Activated CD4-positive, CD25-positive, alpha-beta regulatory T cell treated with anti-CD3 and anti-CD28 coated beads, Interleukin-2, amount 50 U/mL, for 24 hours (primary cell): ENCODE measurements around the gene BICRA.
A peak's percentile ranks its signal among the peaks of the same experiment; 100 is the strongest.
"Not testable (repeated sequence)": the region's sequence is repeated elsewhere in the genome, so short reads cannot be mapped to it uniquely, and the experiment has no call there.

Experiments
- ATAC-seq, 2 donors: fragments of 150-1000 bp; cut with Tn5 transposase; one replicate each; pipeline ENCODE4 v1.10.0; 2021; ENCODE audit warnings: mild to moderate bottlenecking in 1 of 2, moderate library complexity in 1 of 2

Gene BICRA

DNA sequence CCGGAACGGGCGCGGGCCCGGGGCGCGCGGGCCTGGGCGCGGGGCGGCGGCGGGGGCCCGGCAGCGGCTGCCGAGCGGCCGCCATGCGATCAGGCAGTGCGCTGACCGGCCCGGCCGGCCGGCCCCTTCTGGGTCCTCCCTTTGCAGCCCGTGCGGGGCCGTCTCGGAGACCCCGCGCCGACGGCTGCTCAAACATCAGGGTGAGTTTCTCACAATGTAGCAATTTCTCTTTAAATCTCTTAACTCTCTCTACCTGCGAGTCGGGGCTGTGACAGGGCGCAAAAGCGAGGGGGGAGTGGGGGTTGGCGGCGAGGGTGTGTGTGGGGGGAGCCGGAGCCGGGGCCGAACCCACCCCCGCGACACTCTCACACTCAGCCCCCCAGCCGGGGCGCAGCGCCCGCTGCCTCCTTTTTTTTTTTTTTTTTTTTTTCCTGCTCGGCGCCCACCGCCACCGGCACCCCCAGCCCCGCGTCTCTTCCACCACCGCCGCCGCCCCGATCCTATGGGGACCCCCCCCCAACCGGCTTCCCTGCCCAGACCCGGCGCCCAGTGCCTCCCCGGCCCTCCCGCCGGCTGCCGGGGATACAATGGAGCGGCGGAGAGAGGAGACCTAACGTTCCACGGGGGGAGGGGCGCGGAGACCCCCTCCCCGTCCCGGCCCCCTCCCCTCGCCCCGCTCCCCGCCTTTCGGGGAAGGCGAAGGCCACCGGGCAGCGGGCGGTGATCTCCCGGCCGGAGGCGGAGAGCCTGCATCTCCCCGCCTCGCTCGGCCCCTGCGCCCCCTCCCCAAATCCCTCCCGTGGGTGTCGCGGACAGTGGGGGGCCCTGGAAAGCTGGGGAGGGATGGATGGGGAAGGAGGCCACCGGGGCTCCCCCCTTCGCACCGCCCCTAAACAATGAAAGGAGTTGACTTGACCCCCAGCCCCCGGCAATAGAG lies at the start of gene BICRA:
Gene BICRA, plus strand, starts transcription at position 166 of the 937 bp plus-strand sequence. CDS start 64,441 bp downstream, outside the sequence.
- ATAC-seq: peak; percentile 71 to 75

DNA sequence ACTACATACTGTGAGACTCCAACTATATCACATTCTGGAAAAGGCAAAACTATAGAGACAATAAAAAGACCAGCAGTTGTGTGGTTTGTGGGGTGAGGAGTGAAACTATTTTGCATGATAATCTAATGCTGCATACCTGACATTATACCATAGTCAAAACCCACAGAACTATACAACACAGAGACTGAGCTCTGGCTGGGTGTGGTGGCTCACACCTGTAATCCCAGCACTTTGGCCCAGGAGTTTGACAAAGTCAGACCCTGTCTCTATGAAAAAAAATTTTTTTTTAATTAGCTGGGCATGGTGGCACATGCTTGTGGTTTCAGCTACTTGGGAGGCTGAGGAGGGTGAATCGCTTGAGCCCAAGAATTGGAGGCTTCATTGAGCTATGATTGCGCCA lies 47.9 kb upstream of the BICRA start:
- no peak for ATAC-seq

DNA sequence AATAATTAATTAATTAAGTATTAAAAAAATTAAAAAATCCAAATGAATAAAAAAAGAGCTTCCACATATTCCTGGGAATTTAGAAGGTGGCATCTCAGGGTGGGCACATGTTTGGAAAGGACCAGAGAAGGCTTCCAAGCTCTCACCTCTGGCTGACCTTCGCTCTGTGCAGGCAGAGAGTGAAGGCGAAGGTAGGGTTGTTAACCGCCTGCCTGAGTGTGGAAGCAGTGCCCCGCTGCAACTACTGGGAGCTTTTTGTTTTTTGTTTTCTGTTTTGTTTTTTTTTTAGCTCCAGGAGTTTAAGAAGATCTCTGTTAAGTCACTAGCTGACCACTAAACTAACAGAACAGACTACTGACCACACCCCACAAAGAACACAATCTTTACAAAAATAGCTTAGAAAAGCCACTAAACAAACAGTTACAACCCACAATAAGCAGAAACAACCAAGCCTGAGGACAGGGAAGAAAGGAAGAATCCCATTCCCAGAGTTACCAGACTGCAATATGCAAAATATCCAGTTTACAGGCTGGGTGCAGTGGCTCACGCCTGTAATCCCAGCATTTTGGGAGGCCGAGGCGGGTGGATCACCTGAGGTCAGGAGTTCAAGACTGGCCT lies 47.4 kb upstream of the BICRA start:
- ATAC-seq: no peak

DNA sequence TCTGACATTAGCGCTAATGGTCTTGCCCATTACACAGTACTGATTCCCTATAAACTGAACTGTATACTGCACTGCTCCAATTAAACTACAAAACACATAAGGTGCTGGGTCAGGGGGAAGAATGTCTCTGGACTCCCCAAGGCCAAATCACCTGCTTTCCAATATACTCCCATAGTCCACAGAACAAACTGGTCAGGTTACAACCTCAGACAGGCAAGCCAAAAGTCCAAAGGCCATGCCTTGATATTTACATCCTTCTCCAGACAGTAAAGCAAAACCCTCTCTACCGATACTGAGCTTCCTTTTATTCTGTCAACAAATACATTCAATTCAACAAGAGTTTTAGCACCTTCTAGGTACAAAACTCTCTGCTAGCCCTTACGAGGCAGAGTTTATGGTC lies 44.9 kb upstream of the BICRA start:
- ATAC-seq: no peak

DNA sequence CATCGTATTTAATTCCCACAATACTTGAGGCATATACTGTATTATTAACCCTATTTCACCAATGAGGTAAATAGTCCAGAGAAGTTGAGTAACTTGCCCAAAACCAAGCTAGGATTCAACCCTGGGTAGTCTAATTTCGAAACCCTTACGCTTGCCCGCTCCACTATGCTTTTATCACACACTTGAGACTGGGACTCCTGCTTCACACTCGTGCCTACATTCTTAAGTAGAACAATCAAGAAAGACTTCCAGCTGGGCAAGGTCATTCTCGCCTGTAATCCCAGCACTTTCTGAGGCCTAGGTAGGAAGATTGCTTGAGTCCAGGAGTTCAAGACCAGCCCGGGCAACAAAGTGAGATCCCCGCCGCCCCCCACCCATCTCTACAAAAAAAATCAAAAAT lies 39.6 kb upstream of the BICRA start:
- ATAC-seq: no peak

DNA sequence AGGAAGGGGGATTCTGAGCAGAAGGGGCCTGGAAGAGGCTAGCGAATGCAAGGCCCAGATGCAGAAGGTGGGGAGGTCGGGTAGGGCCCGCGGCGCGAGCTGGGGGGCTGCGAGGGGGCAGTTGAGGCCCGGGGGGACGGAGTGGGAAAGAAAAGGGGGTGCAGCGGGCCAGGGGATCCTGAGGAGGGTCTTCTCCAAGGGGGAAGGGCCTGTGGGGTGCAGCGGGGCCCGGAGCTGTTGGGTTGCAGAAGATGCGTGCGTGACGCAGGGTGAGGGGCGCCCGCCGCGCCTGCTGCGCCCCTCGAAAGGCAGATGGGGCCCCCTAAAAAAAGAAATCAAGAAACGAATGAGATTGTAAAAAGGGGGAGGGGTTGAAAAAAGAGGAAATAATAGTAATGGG lies 36.3 kb upstream of the BICRA start:
- no peak for ATAC-seq

DNA sequence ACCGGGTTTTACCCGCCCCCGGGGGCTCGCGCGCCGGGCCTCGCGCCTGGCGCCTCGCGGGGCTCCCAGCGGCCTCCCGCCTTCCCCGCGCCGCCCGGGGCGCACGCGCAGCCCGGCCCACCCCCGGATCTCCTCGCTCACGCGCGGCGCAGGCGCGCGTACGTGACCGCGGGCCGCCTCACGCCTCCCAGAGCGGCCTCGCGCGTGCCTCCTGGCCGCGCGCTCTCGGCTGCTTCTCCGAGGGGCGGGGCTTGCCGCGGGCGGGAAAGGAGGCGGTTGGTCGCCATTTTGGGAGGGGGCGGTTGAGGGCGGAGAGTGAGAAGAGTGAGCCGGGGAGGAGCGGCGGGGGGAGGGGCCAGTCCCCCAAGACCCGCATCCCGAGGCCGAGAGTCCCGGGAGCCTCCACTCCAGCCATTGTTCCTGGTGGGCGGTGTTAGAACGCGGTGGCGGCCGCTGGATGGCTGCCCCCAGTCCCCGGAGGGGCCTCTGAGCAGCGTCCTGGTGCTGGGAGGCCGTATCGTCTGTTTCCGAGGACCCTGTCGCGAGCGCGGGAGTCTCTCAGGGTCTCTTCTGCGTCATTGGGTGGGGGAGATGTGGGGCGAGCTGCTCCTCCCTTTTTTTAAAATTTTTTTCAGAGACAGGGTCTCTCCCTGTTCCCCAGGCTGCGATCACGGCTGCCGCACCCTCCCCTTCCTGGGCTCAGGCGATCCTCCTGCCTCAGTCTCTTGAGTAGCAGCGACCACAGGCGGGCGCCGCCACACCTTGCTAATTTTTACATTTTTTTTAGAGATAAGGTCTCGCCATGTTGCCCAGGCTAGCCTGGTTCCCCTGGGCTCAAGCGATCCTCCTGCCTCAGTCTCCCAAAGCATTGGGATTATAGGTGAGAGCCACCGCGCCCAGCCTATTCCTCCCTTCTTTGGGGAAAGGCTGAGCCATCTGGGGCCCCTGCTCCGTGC lies 35.6 kb upstream of the BICRA start, which contains the start of gene ZNF541:
Gene ZNF541, minus strand, starts transcription at position 78 of the 956 bp plus-strand sequence. CDS start 17,292 bp downstream, outside the sequence.
- ATAC-seq: peak; percentile 78 to 80

DNA sequence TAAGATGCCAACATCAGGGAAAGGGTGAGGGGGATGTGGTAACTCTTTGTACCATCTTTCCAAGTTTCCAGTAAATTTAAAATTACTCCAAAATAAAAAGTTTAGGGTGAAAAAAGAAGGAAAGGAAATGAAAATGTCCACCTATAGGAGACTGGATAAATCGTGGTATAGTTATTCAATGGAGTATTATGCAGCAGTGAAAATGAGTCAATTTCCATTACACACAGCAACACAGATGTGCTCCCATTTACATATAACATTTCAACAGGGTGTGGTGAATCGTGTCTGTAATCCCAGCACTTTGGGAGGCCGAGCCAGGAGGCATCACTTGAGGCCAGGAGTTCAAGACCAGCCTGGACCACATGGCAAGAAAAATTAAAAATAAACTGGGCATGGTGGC lies 28.5 kb upstream of the BICRA start:
- no peak for ATAC-seq

DNA sequence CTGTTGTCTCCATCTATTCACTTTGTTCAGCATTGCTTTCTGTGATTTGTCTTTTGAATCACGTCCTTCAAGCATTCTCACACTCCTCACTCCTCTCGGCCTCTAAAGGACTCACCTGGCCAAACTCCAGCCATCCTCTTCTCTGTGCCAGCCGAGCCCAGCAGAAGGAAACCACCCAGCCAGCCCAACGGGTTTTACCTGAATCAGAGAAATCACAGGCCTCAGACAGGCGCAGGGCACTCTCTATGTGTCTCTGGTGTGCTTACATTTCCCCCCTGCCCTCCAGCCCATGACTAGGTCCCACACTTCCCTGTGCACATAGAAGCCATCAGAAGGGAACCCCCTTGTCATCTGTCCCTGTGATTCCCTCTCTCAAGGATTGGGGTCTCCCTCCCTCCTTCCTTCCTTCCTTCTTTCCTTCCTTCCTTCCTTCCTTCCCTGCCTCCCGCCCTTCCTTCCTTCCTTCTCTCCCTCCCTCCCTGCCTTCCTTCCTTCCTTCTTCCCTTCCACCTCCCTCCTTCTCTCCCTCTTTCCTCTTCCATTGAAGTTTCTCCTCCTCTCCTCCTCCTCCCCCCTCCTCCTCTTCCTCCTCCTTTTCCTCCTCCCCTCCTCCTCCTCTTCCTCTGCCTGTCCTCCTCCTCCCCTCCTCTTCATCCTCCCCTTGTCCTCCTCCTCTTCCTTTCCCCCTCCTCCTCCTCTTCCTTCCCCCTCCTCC lies 27.2 kb upstream of the BICRA start:
- no peak for ATAC-seq

DNA sequence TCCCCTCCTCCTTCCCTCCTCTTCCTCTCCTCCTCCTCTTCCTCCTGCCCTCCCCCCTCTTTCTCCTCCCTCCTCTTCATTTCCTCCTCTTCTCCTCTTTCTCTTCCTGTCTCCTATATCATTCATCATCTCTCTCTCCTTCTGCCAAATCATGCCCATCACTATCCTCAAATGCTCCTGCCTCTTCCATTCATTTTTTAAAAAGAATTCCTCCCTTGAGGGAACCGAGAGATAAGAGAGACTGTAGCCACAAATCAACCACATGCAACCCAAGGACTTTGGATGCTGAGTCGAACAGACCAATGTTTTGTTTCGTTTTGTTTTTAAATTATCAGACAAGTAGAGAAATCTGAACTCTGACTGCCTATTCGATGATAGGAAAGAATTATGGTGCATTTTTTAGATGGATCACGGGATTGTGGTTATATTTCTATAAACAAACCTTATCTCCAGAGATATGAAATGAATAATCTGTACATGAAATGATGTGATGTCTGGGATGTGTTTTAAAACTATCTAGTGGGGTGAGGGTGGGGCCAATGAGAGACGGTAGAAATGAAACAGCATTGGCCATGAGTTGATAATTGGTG lies 26.5 kb upstream of the BICRA start:
- no peak for ATAC-seq

DNA sequence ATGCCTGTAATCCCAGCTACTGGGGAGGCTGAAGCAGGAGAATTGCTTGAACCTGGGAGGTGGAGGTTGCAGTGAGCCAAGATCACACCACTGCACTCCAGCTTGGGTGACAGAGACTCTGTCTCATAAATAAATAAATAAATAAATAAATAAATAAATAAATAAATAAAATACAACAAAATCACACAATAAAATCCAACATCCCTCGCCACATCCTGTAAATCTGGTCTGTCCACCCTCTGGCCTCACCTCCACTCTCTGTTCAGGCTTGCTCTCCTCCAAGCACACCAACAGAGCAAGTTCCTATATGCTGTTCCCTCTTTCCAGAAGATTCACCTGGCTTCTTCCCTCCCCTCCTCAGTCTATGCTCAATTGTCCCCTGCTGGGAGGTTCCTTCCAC lies 25.8 kb upstream of the BICRA start:
- ATAC-seq: not testable (repeated sequence)

DNA sequence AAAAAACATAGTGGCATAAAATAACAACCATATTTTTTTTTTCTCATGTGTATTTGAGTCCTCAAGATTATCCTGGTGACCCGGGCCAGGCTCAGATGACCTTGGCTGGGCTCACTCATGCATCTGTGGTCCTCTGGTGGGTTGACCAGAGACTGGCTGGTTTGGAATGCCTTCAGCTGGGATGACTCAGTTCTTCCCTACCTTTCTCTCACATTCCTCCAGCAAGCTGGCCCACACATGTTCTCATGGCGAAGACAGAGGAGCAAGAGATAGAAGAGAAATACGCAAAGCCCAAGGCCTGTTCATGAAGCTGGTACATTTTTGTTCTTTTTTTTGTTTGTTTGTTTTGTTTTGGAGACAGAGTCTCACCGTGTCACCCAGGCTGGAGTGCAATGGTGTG lies 21.6 kb upstream of the BICRA start:
- ATAC-seq: no peak

DNA sequence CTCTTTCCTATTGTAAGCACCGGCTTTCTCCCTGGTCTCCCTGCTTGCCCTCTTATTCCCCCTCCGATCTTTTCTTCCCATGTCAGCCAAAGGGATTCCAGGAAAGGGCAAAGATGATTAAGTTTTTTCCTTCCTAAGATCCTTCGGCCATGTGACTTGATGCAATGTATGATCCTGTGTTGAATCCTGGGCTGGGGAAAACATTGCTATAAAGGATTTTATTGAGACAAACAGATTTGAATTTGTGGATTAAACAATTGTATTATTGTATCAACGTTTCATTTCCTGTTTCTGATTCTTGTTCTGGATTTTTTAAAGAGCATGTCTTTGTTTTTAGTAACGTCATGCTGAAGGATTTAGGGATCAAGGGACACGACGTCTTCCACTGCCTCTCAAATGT lies 19.1 kb upstream of the BICRA start:
- no peak for ATAC-seq

DNA sequence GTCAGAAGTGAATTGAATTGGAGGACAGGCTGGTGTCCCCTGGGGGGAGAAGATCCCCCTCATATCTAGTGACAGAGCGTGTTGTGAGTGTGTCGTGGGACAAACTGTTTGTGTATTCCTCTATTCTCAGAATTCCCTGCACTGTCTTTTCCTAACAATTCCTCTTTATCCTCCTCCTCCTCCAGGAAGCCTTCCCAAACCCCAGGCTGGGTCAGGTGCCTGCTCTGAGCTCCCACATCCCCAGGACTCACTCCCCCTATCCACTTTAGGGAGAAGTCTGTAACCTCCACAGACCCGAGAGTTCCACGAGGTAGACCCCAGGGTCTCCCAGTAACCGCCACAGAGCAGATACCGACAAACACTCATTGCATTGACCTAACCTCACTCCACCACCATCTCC lies 15.1 kb upstream of the BICRA start:
- no peak for ATAC-seq

DNA sequence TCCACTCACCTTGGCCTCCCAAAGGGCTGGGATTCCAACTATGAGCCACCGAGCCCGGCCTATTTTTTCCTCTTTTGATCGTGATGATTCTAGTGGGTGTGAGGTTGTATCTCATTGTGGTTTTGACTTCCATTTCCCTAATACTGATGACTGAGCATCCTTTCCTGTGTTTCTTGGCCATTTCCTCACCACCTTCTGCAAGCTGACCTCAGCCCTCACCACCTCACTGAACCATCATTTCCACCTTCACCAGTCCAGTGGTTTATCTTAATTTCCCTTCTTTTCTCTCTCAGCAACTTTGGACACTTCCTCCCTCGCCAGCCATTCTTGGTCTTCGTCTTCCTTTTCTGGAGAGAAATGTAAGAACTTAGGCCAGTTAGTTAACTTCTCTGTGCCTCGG lies 13.0 kb upstream of the BICRA start:
- ATAC-seq: no peak

DNA sequence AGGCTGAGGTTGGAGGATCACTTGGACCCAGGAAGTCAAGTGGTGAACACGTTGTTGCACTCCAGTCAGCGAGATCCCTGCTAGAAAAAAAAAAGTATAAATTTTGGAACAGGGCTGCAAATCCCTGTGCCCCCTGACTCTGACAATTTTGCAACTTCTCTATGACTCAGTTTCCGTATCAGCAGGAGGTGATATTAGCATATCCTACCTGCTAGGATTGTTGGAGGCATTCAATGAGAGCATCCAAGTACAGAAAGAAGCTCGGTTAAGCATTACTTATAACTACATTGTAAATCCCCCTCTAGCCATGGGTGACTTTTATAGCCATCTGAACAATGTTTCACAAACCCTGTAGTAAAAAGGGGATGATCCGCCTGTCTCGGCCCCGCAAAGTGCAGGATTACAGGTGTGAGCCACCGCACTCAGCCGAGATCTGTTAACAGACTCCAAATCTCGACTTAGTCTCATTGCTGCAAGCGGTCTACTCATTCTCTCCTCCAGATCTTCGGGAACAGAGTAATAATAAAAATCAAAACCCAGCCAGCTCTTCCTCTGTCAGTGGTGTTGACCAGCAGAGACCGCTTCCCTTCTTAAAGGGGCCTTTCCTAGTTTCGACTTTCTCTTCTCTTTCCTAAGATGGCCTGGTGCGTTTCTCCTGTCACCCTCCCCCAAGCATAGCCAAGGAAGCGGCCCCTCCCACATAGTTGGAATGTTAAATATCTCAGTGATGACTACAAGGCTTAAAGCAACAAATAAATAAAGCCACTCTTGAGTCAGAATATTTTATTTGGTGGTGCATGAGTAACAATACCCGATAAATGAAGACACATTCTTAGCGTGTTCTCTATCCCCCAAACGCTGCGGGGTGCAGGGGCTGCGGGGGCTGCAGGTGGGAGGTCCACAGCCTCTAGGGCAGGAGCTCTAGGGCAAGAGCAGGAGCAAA lies 10.3 kb upstream of the BICRA start:
- no peak for ATAC-seq

DNA sequence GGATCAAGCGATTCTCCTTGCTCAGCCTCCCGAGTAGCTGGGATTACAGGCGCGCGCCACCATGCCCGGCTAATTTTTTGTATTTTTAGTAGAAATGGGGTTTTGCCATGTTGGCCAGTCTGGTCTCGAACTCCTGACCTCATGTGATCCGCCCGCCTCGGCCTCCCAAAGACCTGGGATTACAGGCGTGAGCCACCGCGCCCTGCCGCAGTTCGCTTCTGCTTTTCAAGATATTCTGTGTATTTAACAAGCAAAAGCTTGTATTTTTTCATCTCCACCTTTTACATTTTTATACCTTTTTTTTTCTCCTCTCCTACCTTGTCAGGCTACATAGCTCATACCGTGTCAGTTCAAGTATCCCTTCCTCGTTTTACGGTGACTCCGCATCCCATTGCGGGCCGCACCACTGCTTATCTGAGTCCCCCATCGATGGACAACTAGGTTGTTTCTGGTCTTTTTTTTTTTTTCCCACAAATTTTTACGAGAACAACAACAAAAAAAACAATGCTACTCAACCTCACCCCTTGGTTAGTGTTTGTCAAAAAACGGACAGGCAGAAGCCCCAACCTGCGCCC lies 9.2 kb upstream of the BICRA start:
- not testable (repeated sequence) for ATAC-seq

DNA sequence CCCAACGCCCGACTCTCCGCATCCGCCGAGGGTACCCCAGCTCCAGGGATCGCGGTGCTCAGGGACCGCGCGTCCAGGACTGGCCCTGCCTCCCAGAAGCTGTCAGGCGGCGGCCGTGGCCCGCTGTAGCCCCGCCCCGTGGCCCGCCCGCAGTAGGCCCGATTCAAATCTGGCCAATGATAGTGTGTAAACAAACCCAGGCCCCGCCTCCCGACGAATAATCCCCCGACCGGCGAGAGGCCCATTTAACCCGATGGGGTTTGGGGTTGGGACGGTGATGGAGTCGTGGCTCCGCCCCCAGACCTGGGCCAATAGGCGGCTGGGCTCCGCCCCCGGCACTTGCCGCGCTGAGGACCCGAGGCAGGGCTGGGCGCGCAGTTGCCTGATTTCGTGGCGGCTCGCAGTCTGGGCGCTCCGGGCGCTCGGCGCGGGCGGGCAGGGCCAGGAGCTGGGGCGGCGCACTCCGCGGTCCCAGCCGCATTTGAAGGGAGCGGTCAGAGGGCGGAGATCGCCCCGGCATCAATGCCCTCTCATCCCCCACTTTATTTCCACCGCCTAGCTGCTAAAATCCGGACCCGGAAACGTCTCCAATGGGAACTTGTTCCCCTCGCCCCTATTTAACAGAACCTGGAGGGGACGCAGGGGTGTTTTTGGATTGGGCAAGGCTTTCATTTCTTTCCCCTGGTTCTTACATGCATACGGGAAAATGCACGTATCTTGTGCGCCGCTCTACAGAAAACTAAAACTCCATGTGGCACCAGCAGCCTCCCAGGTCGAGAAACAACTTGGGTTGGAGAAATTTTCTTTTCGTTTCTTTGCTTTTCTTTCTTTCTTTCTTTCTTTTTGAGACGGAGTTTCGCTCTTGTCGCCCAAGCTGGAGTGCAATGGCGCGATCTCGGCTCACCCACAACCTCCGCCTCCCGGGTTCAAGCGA lies 8.4 kb upstream of the BICRA start:
- ATAC-seq: peak; percentile 97 to 99
